Cerebellar nuclear complex (tissue), 1 donor: ENCODE data around the gene KAZN.

Source experiments
- DNase-seq, 2 experiments: peaks; one replicate each; lab custom pipeline; 2025; lab: John Stamatoyannopoulos, UW

KAZN gene

DNA sequence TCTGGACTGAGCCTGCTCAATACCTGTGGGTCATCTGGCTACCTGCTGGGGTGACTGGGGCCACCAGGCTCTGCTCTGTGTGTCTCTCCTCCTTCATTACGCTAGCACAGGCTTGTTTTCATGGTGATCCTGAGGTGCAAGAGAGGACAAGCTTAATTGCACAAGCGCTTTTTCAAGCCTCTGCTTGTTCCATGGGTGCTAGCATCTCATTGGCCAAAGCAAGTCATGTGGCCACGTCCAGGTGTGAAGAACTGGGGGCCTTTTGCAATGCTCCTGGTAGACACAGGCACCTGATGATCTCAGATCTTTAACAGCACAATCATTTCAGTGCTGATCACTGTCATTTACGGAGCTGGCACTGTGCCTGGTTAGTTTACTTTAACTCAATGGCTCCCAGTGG, 114.6 kb downstream of the KAZN start:
- no peak for DNase-seq

DNA sequence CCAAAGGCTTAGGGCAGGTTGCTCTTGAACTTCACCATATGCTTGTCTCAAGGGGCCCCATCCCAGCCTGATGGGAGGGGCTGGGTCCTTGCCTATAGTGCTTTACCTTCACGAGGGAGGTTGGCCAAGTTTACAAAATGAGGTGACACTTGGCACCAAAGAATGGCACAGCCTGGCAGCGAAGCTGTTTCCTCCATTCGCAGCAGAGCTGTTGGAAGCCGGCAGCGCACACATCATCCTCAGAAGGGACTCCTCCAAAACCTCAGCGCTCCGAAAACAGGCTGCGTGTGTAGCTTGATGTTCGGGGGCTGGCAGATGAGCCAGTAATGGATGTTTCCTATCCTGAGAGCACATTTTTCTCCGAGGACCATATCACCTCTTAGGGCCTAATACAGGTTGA, 116.8 kb downstream of the KAZN start:
- no peak for DNase-seq

DNA sequence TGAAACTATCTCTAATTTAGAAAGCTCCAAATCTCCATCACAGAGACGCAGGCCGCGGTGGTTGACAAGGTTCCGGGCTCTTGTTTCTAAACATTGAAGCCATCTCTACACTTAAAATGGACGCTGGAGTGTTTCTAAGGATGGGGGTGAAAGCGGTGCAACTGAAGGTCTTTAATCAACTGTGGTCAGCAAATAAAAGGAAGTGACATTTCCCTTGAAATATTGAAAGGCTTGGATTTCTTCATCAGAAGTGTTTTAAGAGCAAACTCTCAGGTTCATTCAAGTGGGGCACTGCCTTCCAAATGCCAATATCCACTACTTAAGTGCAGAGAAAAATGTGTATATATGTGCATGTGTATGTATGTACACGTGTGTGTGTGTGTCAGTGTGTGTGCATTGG, 117.3 kb downstream of the KAZN start:
- DNase-seq, result no peak

DNA sequence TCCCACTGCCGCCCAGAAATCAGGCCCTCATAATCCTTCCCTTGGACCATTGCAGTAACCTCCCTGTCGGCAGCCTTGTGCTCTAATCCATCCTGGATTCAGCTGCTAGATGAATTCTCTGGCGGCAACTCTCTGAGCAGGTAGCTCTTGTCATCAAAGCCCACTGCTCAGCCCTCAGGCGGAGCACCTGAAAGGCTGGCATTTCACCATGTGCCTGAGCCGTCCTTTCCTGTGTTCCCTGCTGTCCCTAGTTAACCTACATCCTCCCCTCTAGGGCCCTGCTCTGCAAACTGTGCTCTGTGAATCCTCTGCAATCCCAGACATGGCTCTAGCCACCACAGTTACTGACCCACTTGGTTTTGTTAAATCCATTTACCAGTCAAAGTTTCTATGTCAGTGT, 118.0 kb downstream of the KAZN start:
- DNase-seq, result no peak

DNA sequence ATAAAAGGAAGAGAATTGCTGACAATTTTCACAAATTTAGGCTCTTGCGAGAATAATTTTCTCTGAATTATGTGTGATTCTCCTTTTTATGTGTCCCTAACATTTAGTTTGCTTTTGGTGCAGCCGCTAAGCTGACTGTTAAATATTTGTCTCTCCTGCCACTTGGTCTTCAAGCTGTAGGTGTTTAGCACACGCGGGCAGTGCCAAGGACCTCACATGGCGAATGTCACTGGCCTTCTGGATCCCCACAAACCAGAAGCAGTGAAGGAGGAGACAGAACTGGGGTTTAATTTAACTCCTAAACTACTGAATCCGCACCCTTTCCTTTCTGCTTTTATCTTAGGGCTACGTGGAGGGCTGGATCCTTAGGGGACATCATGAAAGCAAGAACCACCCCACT, 120.0 kb downstream of the KAZN start:
- DNase-seq, result peak in 1 of 2 experiments; percentile 44

DNA sequence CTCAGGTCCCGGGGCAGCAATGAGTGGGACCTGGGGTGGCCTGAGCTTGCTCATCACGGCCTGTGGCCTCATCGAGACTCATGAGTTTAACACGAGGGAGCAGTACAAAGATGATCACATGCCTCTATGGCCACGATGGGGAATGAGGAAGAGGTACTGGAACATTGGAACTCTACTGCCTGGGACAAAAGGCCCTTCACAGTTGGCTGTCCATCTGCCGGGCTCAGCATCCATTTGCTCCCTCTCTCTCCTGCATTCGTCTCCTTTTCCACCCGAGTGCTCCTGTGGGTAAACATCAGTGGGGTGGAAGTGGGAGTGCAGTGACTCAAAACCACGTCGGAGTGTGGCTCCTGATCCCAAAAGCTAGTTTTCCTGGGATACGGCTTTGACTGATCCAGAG, 124.9 kb downstream of the KAZN start:
- DNase-seq, result peak in 1 of 2 experiments; percentile 47

DNA sequence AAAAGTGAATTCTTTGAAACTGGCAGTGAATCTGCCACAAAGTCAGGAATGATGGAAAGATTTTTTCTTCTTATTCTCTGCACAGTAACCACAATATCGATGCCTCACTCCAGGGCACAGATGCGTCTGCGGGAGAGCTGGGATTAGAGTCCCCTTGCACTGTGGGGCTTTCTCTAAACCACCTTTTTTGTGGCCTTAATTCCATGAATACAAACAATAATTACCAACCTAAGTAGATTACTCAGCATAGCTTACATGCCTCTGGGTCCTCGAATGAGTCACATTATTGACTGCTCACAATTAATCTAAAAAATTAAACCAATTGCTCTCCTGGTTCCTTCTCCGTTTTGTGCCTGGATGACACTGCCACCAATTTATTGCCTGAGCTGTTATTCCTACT, 125.8 kb downstream of the KAZN start:
- DNase-seq, result no peak

DNA sequence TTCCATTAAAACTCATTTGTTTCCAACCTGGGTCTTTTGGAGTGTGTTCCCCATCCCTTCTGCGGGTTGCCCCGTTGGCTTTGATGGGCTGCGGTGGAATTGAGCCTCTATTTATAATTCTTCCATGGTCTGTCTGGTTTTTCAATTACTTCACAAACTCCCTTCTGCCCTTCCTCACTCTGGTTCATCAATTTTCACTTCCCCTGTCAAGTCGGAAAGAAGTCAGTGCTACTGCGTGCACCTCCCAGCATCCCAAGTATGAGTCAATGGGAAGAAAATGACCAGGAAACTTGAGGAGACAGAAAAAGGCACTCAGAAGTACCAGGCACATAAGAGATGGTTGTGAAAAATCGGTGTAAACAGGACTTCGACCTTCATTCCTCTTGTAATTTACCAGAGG, 126.2 kb downstream of the KAZN start:
- DNase-seq, result no peak

DNA sequence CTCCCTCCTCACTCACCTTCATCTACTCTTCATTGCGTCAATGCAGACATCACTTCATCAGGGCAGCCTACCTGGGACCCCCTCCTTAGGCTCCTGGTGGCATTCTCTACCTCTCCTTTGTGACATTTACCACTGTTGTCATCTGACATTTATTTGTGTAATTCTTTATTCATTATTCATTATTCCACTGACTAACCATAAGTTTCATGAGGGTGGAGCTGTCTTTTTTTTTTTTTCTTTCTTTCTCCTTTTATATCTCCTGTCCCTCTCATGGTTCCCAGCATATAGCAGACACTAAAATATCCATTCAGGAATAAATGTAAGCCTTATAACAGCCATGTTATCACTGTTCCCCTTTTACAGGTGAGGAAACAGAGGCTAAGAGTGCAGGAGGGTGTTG, 126.8 kb downstream of the KAZN start:
- no peak for DNase-seq

DNA sequence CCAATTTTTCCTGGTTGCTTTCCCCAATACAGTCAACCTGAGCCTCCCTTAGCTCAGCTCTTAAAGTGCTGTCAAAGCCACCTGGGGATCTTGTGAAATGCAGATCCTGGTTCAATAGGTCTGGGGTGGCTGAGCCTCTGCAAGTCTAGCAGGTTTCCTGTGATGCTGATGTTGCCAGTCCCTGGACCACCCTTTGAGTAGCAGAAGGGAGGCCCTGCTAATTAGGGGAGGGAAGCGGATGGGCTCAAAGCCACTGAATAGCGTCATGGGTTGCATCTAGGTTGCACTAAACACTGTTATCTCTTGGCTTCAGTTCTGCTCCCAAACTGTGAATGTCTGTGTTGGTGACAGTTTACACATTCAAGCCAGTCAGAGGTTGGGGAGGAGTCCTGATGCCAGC, 127.2 kb downstream of the KAZN start:
- DNase-seq, result no peak

DNA sequence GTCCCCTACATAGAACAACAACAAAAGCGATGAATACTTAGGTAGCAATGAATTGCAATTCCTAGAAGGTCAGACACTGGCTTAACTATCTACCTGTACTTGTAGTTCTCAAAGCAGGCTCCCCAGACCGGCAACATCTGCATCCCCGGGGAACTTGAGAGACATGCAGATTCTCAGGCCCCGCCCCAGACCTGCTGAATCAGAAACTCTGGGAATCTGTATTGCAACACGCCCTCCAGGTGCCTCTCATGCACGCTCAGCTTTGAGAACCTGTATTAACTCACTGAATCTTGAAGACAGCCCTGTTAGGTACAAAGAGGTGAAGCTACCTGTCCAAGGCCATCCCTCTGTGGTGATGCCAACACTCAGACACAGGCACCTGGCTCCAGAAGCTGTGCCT, 128.1 kb downstream of the KAZN start:
- DNase-seq, result no peak

DNA sequence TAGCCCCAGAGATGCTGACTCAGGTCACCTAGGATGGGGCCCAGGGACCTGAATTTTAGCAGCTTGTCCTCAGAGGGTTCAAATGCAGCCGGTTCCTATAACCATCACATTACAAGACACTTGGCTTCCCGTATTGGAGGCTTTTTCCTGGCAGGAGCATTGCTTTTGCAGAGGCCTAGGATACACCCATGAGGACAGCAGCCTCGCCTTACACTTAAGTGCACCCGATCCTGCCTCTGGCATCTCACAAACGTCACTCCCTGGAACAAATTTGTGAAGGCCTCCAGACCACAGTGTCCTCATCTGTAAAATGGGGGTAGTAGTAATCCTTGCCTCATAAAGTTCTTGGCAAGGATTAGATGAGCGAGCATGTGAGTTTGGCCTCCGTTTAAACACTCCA, 130.0 kb downstream of the KAZN start:
- no peak for DNase-seq

DNA sequence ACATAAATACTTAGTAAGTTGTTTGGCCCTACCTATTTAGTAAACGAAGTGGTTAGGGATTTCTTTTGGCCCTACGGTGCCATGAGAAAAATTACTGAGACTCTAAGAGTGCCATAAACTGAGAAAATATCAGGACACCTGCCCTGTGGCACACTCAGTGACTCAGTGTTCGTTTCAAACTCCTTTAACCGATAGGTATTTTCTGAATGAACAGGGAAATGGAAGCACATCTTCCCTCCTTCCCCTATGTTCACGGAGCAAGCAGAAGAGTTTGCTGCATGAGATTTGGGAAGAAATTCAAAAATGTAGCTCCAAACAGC, 134.2 kb downstream of the KAZN start:
- DNase-seq, result no peak

DNA sequence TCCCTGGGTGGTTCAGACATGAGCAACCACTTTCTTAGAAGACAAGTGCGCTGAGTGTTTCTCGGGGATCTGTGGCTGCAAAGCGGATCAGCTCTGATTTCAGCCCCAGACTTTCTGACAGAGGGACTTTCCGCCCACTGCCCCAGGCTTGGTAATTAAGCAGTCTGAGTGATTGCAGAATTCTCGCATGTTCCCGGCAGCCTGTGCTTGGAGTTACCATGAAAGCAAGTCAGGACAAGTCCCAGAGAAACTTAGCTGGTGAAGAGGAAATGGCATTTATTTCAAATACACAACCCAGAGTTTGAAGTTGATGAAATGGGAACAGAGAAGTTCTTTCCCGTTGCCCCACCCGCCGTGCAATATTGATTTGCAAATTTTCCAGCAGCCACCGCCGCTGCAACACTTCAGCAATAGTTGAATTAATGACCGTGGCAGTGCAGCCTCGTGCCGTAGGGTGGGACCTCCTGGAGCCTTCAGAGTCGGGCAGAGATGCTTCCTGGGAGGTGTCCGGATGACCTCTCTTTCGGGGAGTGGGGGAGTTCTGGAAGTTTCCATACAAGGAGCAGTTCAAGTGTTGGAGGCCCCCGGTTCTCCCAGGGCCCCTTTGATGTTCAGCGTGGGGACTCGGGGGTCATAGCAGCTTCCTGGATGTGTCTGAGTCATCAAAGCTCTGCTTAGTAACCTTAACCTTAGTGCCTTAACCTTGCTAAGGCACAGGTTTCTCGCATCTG, 134.7 kb downstream of the KAZN start:
- DNase-seq, result no peak

DNA sequence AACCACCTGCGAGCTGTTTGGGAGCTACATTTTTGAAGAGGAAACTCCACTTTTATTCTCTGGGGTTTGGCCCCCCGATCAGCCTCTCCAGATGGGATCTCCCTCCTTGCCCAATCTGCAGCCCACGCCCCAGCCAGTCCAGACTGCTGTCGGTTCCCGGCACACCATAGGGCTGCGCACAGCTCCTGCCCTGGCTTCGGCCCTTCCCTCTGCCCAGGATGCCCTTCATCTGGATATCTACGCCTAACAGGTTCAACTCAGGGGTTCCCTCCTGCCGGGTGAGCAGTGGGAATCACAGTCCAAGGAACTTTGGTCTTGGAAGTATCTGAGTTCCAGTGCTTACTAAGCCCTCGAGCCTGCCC, 135.3 kb downstream of the KAZN start:
- no peak for DNase-seq

DNA sequence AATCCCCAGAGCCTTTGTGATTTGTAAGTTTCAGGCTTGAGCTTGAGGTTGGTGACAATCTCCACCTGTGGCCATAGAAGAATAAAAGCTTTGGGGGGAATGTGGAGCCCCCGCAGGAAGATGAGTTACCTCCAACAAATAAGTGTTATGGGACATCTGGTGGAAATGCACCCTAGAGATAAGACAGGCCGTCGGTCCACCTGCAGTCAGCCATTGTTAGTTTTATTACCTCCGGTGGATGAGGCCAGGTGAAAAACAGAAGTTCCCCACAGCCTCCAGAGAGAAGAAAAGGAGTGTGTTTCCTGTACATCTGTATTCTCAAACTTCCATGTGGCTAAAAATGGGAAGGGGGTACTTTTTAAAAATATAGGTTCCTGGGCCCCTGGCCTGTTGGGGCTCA, 137.4 kb downstream of the KAZN start:
- DNase-seq, result no peak

DNA sequence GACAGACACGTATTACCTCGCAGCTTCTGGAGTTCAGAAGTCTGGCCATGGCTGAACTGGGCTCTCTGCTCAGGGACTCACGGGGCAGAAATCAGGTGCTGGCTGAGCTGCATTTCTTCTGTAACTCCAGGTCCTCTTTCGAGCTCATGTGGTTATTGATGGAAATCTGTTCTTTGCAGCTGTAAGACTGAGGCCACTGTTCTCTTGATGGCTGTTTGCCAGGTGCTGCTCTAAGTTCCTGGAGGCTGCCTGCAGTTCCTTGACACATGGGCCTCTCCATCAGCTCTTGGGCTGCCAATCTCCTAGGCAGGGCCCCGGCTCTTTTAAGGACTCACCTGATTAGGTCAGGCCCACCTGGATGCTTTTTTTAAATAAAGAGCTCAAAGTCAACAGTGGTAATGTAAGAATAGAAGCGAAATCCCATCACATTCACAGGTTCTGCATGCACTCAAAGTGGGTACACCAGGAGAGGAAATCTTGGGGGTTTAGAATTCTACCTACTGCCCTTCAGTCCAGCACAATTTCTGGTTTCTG, 139.1 kb downstream of the KAZN start:
- DNase-seq, result no peak

DNA sequence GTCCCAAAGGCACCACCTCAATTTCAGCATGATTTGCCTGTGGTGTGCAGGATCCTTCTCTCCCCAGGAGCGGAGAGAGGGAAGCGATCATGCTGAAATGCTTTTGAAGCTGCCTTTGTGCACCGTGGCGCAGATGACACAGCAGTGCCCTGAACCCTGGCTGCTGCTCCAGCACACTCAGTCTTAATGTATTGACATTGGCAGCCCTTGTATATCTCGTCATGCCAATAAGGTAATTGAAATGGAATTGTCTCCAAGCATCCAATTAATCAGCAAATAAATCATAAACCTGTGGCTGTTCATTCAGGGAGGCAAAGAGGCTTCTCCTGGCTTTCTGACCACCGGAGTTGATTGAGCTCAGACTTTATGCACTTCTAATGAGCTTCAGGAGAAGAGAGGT, 139.8 kb downstream of the KAZN start:
- no peak for DNase-seq

DNA sequence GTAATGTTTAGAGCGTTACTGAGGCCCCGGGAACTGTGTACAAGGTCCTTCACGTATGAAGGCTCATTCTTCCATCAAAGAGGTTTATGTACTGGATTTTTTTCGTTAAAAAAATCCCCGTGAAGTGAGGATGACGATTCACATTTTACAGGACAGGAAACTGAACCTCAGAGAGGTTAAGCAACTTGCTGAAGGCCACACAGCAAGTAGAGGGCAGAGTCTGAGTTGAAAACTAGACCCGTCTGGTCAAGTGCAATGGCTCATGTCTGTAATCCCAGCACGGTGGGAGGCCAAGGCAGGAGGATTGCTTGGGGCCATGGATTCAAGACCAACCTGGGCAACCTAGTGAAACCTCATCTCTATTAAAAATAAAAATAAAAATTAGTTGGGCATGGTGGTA, 140.2 kb downstream of the KAZN start:
- no peak for DNase-seq

DNA sequence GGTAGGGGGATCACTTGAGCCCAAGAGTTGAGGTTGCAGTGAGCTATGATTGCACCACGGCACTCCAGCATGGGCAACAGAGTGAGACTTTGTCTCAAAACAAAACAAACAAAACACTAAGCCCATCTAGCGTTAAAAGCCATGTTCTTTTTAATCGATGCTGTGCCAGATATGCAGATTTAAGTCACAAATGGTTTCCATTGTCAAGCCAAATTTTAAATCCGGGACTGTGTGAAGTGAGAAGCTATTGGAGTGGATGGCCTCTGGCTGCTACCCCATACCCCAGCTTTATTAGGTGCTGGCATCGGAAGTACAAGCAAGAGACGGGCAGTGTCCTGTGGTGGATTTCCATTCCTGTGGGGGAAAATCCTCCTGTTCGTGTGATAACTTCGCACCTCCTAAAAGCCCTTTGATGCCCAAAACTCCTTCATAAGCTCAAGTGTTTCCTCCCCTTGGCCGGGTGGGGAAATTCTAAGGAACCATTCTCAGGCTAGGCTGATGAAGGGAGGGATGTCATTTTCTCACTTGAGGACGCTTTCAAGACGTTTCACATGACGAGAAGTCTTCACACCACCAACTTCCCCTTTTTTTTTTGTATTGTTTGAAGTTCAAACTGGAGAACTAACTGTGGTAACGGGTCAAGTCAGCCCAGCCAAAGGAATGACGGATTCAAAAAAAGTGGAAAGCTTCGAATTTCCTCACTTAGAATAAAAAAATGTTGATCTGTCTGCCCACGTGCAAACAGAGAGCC, 140.8 kb downstream of the KAZN start:
- no peak for DNase-seq

DNA sequence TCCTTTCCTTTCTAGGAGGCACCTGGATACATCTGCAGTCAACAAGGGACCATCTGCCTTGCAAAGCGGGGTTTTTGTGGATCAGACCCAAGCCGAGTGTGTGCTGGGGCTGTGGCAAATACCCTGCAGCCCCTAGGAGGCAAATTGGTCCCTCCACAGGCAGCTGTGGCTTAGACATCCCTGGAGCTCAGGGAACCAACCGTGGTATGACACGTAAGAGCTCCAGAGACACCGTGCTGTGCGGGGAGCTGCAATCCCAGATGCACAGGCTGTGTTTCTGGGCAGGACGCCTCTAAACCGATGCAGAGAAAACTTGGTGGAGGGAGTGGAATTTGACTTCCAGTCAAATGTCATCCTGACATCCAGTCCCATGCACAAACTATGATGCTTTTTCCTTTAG, 141.5 kb downstream of the KAZN start:
- no peak for DNase-seq

DNA sequence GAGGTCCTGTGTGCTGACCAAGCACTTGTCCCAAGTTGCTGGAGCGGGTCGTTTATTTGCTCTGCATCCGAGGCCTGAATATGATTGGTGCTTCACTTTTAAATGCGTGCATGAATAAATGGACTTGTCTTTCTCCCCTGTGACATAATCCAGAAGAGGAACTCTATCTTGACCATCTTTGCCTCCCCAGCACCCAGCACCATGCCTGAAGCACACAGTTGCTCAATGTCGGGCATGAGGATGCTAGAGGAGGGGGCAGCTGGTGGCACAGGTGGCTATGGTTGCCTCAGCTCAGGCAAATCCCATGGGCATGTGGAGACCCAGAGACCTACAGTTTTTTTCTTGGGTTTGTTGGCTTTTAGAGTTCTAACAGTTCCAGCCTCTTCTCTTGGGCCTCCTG, 142.6 kb downstream of the KAZN start:
- no peak for DNase-seq

DNA sequence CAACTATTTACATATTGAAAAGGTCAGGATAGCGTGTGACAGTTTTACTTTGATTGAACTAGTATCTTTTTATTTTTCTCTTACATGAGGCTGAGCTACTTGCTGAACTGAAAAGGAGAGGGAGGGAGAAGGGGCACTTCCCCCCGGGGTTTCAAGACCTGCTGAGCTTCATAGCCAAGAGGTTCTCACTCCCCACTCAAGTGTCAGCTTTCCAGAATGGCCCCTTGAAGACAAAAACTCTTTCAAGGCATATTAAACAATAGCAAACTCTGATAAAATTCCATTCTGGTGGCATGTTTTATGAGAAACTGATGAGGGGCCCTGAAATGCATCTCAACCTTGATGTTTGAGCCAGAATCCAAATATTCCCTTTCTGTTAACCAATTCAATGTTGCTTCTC, 143.0 kb downstream of the KAZN start:
- no peak for DNase-seq
